ENCODE results near the gene GGT5.

- TF ChIP-seq CTCF (IDR thresholded peaks at IDR 0.05) (no peak), EP300 (IDR thresholded peaks at IDR 0.05) (no peak)
Measured at GRCh38 chr22:24181996-24182899, 62.6 kb downstream of the GGT5 start.
